Ureter (tissue), 1 donor: Measurements from ENCODE around the gene ENGASE. TPM values are rescaled to one million over a fixed set of nuclear protein-coding genes. Genes with fewer than 3 reads are reported as not detected.

Experiments
- DNase-seq: peaks from one replicate; pipeline ENCODE4 v3.0.0-alpha.2; 2020; ENCODE audit warnings: low spot score
- total RNA-seq: library from RNA; stranded (reverse); gene quantifications from one replicate; pipeline ENCODE4 v1.2.4, GENCODE V29; 2023
- donor health status: DM: yes; HTN: yes; CAD: no.

Gene ENGASE
- total RNA-seq, 1 donor from 2014 or later, result 119 TPM

DNA sequence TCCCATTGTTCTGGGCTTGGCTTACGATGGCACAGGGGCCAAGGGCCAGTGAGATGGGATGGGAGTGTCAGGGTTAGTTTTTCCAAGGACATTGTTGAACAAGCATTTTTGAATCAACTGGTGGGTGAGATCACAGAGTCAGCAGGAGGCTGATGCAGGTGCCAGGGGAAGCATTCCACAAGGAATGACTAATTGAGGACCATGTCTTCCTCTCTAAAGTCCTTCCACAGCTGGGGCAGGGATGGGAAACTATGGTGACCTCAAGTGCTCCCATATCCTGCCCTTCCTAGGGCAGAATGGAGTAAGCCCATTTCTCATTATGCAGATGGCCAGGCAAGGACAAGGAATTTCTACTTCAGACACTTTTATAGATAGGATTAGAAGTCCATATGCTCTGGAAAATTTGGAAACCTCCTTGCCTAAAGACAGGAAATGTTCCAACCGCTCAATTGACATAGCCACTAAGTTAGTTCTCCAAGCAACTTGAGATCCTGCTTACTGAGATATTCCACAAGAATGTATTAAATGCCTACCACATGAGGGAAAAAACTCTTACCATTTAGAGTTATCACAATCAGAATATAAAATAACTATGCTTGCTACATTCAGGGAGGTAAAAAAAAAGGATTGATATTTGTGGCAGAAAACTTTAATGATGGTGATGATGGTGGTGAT lies 21.2 kb upstream of the ENGASE start:
- no peak for DNase-seq

DNA sequence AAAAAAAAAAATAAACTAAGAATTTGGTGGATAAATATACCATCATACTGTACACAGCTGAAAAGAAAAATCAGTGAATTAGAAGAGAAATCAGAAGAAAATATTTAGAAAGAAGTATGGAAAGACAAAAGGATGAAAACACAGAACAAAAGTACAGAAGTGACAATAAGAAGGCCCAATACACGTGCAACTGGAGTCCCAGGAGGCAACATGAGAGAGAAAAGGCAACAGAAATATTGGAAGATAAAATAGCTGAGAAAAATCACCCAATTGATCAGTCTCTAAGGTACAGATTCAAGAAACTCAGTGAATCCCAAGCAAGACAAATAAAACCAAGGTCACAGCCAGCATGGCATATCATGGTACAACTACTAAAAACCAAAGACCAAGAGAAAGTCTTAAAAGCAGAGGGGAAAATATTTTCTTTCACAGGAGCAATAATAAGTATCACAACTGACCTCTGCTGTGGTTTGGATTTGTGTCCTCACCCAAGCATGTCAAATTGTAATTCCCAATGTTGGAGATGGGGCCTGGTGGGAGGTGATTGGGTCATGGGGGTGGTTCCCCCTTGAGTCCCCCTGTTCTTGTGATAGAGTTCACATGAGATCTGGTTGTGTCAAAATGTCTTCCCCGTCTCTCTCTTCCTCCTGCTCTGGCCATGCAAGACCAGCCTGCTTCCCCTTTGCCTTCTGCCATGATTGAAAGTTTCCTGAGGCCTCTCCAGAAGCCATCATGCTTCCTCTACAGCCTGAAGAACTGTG lies 20.2 kb upstream of the ENGASE start:
- DNase-seq, result no peak

DNA sequence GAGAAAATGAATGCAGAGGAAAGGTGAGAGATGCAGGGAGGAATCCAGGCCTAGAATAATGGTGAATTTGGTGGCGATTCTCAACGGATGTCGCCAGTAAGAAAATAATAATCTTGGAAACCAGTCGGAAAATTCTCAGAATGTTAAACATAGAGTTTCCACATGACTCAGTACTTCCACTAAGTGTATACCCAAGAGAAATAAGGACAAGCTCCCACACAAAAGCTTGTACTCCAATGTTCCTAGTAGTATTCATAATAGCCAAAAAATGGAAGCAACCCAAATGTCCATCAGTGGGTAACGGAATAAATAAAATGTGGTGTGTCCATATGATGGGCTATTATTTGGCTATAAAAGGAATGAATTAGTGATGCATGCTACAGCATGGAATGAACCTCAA lies 19.4 kb upstream of the ENGASE start:
- DNase-seq, result no peak

DNA sequence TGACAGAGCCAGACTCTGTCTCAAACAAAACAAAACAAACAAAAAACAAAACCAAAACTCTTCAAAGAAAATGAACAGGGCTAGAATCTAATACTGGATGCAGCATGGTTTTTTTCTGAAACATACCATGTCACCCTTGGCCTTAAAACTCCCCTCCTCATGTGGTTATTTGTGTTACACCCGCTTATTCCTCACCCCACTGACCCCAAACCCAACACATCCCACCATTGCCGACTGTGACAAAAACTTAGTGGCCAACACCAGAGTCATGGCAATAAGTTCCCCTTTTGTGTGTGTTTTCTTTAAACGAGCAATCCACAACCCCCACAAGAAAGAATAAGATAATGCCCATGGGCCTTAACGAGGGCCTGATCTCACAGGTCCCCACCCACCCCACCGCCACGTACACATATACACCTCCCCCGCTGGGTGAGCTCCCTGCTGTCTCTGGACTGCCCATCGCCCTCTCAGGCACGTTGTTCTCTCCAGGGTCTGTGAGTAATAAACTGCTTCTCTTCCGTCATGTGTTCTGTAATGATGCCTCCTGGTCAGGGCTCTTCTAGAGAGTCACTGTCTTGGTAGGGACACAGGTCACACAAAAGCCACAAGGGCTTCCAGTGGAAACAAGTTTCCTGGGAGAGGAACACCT lies 16.8 kb upstream of the ENGASE start:
- DNase-seq, result no peak

DNA sequence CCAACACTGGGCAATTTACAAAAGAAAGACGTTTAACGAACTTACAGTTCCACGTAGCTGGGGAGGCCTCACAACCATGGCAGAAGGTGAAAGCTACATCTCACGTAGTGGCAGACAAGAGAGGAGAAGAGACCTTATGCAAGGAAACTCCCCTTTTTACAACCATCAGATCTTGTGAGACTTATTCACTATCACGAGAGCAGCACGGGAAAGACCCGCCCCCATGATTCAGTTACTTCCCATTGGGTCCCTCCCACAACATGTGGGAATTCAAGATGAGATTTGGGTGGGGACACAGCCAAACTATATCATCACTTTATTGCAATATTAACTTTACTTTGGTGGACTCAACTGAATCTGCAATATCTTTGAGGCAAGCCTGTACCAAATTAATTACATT lies 11.9 kb upstream of the ENGASE start:
- DNase-seq, result no peak

DNA sequence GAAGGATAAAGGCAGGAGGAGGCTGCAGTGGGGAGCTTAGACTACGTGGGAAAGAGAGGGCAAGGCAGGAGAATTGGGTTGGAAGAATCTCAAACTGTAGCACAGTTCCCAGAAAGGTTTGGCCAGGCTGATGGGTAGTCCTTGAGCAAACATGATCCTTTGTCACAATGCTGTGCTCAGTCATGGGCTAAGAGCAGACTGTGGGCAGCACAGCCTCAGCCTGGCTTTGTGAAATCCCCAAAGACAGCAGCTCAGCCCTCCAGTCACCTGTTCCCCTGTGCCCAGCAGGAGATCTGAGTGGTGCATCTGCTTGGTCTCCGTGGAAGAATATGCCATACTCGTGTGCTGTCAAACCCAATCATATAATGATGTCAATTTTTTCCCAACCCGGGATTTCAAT lies 10.6 kb upstream of the ENGASE start:
- DNase-seq, result no peak

DNA sequence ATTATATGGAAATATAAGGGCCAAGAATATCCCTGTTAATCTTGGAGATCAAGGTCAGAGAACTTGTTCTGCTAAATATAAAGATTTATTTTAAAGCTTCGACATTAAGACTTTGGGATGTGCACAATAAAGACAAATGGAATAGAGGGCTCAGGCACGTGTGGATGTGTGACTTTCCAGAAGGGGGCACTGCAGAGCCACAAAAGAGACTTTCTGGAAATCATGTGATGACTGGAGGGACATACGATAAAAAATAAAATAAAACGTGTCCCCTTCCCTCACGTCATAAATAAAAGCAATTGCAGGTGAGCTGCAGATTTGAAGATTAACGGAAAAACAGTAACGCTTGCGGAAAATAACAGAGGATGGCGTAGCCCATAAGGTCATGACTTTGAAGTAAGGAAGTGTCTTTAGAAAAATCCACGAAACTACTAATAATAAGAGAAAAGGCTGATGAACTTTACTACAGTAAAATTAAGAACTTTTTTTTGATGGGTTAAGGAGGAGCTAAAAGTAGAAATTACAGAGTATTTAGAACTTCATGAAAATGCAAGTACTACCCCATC lies 9.4 kb upstream of the ENGASE start:
- peak; percentile 57 for DNase-seq

DNA sequence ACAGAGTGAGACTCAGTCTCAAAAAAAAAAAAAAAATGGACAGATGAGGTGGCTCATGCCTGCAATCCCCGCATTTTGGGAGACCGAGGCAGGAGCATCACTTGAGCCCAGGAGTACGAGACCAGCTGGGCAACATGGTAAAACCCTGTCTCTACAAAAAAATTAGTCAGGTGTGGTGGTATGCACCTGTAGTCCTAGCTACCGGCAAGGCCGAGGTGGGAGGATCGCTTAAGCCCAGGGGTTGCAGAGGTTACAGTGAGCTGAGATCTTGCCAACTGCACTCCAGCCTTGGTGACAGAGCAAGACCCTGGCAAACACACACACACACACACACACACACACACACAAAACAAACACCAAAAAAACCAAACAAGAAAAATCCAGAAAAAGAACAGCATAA lies 7.7 kb upstream of the ENGASE start:
- DNase-seq, result no peak

DNA sequence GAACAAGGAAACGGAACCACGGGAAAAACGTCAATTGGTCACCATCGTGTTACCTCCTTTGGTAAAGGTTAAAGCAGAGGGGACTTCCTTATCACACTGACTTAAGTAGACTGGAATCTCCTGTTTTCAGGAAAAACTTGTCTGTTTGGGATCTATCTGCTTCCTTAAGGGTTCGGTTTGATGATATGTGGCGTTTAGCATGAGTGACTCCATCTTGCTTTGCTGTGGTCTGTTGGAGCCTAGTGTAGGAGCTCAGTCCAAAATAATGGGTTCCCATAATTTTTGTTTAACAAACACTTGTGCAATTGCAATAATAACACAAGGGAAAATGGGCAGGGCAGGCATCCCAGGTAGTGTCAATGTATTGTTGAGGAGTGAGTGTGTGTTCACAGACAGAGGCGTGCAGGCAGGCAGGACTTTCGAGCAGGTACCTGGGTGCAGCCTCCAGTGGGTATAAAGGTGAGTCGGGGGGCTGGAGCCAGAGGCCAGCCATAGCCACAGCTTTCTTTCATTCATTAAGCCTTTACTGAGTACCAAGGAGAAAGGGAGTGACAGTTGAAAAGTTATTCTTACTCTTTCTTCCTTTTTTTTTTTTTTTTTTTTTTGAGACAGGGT lies 4.3 kb upstream of the ENGASE start:
- DNase-seq, result no peak

DNA sequence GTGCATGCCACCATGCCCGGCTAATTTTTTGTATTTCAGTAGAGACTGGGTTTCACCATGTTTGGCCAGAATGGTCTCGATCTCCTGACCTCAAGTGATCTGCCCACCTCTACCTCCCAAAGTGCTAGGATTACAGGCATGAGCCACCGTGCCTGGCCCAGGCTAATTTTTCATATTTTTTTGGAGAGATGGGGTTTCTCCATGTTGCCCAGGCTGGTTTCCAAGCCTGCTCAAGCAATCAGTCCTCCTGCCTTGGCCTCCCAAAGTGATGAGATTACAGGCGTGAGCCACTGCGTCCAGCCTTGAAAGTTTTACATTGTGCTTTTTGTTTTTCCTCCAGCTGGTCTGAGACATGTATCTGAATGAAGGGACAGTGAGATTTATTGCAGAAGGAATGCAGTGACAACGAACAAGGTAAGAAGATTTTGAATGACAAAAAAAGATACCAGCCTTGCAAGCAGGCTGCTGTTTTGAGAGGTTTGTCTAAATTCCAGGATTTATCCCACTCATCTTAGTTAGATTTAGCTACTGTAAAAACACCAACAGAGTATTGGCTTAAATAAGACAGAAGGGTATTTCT lies 3.4 kb upstream of the ENGASE start:
- no peak for DNase-seq

DNA sequence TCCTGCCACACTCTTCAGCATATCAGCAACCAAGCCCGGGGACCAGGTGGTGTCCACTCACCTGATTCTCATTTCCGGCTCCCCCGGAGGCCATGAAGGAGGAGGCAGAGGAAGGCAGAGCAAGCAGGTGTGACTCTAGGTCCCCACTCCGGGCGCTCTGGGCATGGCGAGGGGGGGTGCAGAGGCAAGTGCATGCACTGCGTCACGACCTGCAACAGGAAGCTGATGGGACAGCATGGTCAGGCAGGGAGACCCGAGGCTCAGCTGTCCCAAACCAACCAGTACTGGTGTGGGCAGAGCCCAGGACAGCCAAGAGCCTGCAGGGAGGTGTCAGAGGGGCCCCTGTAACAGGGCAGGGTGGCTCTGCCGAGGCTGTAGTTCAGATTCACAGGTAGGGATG lies 2.1 kb upstream of the ENGASE start:
- DNase-seq, result peak; percentile 43

DNA sequence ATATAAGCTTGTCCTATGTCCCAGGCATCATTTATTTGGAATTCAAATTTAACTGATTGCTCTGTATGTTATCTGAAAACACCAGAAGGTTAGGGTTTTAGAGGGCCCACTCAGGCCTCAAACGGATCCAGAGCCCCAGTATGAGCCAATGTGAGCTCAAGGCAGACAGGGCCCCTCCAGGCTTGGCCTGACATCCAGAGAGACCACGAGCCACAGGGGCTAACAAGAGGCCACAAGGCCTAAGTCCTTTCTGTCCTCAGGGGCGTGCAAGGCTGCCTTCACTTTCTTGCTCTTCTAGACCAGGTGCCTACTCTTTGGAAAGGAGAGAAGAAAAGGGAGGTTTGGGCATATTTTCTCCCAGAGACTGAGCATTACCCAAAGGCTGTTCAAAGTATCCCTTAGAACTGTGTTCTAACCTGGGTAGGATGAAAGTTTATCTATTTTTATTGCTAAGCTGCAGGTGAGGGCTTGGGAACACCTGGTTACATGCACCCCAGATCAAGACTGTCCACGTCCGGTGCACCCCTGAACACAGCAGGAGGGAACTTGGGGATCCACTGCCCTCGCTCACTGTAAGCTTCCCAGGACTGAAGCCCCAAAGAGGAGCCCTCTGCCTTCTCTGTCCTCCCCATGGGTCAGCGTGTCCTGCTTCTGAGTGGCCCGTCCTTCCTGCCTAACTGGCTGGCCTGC lies 1.5 kb upstream of the ENGASE start:
- DNase-seq, result no peak

DNA sequence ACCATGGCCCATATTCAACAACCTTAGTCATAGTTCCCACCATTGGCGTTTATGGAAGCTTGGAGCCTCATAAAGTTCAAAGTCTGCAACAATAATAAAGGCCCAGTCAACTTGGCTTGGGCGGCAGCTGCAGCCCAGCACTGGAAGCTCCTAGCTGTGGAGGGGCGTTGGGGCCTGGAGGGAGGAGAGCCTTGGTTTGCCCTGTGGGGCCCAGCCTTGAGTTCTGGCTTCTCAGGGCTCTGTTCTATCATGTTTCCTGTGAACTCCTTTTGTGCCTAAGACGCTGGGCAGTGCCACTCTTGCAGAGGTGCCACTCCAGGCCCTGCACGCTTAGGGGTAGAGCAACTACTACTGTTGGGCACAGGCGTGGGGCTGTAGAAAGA lies 927 bp upstream of the ENGASE start:
- DNase-seq, result peak; percentile 50

DNA sequence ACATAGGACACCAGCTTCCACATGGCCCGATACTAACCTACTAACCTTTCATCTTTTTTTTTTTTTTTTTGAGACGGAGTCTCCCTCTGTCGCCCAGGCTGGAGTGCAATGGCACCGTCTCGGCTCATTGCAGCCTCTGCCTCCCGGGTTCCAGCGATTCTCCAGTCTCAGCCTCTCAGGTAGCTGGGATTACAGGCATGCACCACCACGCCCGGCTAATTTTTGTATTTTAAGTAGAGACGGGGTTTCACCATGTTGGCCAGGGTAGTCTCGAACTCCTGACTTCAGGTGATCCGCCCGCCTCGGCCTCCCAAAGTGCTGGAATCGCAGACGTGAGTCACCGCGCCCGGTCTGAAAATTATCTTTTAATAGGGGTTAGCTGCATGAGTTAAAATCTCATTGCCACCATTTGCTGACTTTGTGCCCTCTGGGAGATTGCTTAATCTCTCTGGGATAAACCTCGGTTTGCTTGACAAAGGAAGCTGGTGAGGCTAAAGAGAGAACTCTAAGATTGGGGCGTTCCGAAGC lies 439 bp upstream of the ENGASE start:
- DNase-seq, result peak; percentile 34

DNA sequence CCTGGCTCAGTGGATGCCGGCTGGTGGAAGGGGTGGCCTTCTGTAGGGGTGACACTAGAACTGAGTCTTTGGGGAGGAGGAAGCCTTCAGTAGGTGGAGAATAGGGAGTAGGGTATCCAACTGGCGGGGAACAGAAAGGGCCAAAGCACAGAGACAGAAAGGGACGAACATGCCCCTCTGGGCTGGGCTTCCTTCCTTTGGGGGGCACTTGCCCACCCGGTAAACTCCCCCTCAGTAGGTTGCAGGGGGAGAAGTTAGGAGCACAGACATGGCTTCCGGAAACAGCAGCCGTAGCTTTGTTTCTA lies 774 bp downstream of the ENGASE start:
- no peak for DNase-seq

DNA sequence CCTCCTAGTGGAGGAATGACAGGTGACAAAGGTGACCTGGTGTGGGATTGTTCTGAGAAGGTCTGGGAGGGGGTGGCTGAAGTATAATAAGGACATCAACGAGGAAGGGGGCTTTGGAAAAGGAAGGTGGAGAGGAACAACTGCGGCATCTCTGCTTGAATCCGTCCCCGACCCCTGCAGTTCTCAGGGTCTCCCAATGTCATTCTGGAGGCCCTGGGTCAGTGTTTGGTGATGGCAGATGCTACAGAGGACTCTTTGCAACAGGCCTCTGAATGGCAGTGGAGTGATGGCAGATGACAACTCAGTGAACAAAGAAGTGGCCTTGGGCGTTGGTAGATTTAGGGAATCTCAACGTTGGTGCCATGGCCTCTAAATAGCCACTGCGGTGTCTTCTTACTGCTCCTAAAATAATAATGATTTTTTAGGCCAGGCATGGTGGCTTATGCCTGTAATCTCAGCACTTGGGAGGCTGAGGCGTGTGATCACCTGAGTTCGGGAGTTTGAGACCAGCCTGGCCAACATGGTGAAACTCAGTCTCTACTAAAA lies 1.3 kb downstream of the ENGASE start:
- no peak for DNase-seq

DNA sequence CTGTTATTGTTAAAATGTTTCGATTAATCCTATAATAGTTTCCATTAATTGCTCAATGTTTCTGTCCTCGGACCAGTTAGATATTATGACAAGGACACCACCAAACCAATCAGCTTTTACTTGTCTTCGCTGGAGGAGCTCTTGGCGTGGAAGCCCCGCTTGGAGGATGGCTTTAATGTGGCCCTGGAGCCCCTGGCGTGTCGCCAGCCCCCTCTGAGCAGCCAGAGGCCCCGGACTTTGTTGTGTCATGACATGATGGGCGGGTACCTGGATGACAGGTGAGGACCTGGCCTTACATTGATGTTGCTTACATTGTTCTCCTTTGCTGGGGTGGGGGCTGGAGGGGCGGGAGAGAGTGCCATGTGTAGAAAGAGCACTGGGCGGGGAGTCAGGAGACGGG lies 3.0 kb downstream of the ENGASE start:
- no peak for DNase-seq

DNA sequence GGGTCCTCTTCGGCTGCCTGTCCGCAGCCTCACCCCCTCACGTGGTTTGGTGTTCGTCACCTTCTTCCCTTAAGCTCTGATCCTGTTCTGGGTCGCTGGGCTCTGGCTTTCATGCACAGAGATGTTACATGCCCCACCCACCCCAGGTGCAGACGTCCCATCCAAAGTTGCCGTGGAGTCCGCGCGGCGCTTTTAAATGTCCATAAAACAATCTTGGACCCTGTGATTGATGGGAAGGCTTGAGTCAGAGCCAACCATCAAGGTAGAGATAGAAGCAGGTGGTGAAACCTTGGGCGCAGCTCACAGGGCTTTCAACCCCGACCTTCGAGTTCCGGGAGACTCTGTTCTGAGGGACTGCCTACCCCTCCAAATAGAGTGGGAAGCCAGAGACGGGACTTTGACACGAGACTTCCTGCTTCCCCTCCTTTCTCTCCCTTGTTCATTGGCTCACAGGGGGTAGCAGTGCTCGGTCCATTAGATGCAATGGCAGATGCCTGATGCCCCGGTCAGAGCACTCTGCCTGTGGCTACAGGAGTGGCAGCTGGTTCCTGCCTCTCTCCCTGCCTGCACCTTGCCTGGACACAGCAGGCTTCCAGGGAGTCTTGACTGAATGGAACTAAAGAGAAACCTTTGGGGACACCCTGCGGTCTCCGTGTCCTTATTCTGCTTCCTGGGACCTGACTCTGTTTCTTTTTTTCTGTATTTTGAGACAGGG lies 4.0 kb downstream of the ENGASE start:
- DNase-seq, result no peak

DNA sequence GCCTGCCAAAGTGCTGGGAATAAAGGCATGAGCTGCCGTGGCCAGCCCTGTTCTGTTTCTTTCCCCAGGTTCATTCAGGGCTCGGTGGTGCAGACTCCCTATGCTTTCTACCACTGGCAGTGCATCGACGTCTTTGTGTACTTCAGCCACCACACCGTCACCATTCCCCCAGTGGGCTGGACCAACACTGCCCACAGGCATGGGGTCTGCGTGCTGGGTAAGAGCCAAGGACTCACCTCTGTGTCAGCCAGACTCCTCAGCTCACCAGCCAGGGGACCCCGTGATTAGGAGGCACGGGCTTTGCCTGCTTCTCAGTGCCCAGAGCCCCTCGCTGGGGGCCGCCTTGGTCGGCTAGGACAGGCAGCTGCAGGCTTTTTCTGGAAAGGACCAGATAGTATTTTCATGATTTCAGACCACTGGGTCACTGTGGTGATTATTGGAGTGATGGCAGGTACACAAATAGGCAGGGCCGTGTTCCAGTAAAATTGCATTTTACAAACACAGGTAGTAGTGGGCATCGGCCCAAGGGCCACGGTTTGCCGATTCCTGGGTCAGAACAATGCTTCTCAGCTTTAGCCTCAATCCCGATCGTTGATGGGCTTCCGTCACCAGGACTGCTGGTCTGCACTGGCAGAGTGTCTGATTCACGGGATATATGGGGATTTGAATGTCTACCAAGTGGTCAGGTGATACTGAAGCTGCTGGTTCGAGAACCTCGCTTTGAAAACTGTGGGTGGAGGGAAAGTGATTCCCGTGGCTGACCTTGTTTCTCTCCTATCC lies 5.0 kb downstream of the ENGASE start:
- no peak for DNase-seq

DNA sequence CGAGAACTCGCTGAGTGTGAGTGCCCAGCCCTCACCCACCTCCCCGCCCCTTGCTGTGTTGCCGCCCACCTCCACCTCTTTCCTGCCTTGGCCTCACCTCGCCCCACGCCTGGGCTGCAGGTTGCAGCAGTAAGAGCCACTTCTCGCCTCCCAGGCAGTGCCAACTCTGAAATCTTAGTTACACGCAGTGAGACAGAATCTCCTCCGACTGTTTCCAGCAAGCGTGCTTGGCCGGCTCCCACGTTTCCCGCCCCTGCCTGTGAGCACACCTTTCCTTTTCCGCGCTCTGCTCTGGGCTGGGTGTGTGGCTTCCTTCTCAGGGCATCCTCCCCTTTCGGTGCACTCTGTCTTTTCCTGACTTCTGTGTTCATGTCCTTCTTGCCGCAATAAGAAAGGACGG lies 5.7 kb downstream of the ENGASE start:
- DNase-seq, result no peak
